ENCODE data around the gene NFIB.

The NFIB gene

GRCh38 chr9:14175778-14176177, 138.2 kb downstream of the NFIB start:
- DNase-seq (ENCODE audit: low read depth), result no peak
- H3K4me3 ChIP-seq (ENCODE audit: low read depth, low read length), result no peak overlapping the region
- TF ChIP-seq CTCF (conservative IDR thresholded peaks at IDR 0.05; ENCODE audit: low read depth, low read length), result no peak

DNA sequence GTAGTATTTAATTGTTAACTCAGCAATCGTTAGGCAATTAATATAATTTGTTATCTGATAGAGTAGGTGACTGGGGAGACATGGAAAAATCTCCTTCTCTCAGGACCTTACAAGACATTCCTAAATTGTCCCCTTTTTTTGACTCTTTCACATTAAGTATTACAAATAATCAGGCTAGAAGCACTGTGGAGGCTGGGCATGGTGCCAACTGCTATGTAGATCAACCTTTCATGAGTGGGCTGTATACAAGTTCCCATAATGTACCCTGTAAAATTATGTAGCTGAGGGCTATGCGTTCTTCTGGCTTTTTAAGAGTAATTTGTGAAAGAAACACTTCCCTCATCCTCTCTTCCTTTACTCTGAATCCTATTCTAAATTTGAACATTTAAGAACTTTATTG, 140.2 kb downstream of the NFIB start:
- DNase-seq (ENCODE audit: low read depth), result peak; percentile 40
- TF ChIP-seq CTCF (conservative IDR thresholded peaks at IDR 0.05; ENCODE audit: low read depth, low read length), result no peak
- no peak overlapping the region for H3K4me3 ChIP-seq (ENCODE audit: low read depth, low read length)

GRCh38 chr9:14170973-14171596, 142.9 kb downstream of the NFIB start:
- peak; percentile 86 for DNase-seq (ENCODE audit: low read depth)

DNA sequence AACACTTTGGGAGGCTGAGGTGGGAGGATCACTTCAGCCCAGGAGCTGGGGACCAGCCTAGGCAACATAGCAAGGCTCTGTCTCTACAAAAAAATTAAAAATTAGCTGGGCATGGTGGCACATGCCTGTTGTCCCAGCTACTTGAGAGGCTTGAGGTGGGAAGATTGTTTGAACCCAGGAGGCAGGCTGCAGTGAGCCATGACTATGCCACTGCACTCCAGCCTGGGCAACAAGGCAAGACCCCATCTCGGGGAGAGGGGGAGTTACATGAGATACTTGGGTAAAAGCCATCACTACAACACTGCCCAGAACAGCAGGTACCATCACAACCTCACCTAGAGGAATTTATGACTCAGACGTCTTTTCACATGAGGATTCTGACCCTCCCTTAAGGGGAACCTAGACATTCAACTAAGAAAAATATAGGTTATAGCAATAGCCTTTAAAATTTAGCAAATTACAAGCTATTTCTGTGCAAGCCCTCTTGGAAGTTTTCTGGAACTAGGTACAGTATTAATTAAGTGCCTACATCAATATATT, 143.5 kb downstream of the NFIB start:
- H3K4me3 ChIP-seq (ENCODE audit: low read depth, low read length), result no peak overlapping the region
- no peak for TF ChIP-seq CTCF (conservative IDR thresholded peaks at IDR 0.05; ENCODE audit: low read depth, low read length)
- peak; percentile 36 for DNase-seq (ENCODE audit: low read depth)

More at GRCh38 chr9:14170973-14171596, 142.9 kb downstream of the NFIB start:
- no peak for TF ChIP-seq CTCF (conservative IDR thresholded peaks at IDR 0.05; ENCODE audit: low read depth, low read length)
- no peak overlapping the region for H3K4me3 ChIP-seq (ENCODE audit: low read depth, low read length)

DNA sequence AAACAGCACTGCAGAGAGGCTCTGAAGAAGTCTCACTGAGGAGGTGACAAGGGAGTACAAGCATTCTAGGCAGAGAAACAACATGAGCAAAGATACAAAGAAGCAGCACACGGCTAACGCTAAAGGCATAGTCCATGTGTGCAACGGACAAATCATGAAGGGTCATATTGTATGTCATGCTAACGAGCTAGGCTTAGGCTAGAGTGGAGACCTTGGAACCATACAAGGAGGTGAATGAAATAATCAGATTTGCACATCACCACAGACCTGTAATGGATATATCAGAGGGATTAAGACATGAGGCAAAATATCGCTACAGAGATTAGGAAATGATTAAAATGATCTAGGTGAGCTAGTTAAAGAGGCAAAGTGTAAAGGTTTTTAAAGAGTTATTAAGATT, 145.6 kb downstream of the NFIB start:
- no peak for TF ChIP-seq CTCF (conservative IDR thresholded peaks at IDR 0.05; ENCODE audit: low read depth, low read length)

DNA sequence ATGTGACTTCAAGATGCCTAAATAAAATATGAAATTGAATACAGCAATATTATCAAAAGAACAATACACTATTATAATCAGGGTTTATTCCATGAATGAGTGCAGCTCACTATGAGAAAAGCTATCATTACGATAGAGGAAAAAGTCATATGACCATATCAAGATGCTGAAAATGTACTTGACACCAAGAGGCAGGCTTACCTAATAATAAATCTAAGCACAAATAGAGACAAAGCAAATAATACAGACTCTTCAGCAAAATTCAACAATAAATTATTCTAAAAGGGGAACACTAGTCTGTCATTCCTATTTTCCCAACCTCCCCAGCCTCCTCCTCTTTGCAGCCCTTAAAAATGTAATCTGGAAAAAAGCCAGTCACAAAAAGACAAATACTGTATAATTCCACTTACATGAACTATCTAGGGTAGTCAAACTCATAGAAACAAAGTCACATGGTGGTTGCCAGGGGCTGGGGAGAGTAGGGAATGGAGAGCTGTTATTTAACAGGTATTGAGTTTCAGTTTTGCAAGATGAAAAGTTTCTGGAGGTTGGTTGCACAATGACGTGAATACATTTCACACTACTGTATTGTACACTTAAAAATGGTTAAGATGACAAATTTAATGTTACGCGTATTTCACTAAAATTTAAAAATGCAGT, 148.4 kb downstream of the NFIB start:
- DNase-seq (ENCODE audit: low read depth), result peak; percentile 79
- H3K4me3 ChIP-seq (ENCODE audit: low read depth, low read length), result no peak overlapping the region
- no peak for TF ChIP-seq CTCF (conservative IDR thresholded peaks at IDR 0.05; ENCODE audit: low read depth, low read length)

More for the DNA sequence above, 145.6 kb downstream of the NFIB start:
- no peak for DNase-seq (ENCODE audit: low read depth)
- no peak overlapping the region for H3K4me3 ChIP-seq (ENCODE audit: low read depth, low read length)

Measured in choroid plexus epithelial cell (primary cell).